ENCODE data around the gene GPC1. TPM values are rescaled to one million over a fixed set of nuclear protein-coding genes. Genes with fewer than 3 reads are reported as not detected.

The GPC1 gene
- total and polyA plus RNA-seq, 2 donors (not counting 1 experiment from before 2014, with no cell fraction given), result 1.2 to 3.3 TPM

DNA sequence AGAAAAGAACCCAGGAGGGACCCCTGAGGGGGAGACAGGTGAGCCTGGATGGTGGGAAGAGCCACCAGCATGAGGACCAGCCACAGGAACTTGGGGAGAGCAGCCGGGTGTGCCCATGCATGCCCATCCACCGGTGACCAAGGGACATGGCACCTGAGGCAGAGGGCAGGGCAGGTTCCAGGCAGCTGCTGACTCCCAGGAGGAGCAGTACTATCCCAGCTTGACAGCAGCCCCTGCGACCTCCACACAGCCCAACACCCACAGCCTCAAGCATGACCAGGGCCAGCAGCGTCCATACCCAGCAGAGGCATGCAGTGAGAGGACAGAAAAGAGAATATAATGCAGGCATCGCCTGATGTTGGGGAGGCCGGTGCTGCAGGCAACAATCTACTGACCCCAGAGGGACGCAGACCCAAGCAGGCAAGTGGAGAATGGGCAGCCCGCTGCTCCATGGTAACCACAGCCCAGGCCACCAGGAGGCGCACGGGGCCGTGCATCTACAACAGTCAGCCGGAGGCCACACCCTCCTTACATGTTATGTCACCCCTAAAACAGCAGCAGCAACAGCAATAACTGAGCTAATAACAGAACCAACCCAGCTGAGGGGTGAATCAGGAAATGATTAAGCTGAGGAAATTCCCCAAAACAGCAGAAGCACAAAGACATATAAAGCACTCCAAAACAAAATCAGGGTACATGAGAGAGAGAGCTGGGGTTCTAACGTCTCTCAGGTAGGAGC lies 78.3 kb downstream of the GPC1 start:
- Mint-ChIP-seq H3K4me1 (peaks cover 10% of the 10 kb centered on the region), H3K27me3 (no peaks in the 10 kb centered on the region), H3K9me3 (ENCODE audit: insufficient read depth) (no peaks in the 10 kb centered on the region), H3K27ac (peak overlapping the region; percentile 78), H3K4me3 (peak overlapping the region; percentile 56)
- WGBS (ENCODE audit: insufficient coverage), result 53% methylated on average over 12 of the region's 13 CpGs
- H3K4me1 ChIP-seq (ENCODE audit: control insufficient read depth in 2 of 2, insufficient read depth in 2 of 2, low read length in 2 of 2), result peaks cover 12 to 14% of the 10 kb centered on the region in 2 donors
- peaks cover 0 to 3% (median 0%) of the 10 kb centered on the region in 3 donors for H3K9me3 ChIP-seq (ENCODE audit: control extremely low read depth in 1 of 3, control insufficient read depth in 2 of 3, insufficient read depth in 1 of 3, low read length in 2 of 3)
- peak; percentile 99 for ATAC-seq (ENCODE audit: low read depth)
- intact Hi-C loops (cut with micrococcal nuclease), result loop anchor here (1.0 kb wide), 2 partner anchors 48 to 73 kb away; partner anchors contain the start of gene CAPN10
- no peak for TF ChIP-seq EZH2 (IDR thresholded peaks at IDR 0.05; ENCODE audit: borderline replicate concordance, insufficient read depth, low read depth, low read length, poor library complexity, severe bottlenecking)
- TF ChIP-seq, protein P1, sequence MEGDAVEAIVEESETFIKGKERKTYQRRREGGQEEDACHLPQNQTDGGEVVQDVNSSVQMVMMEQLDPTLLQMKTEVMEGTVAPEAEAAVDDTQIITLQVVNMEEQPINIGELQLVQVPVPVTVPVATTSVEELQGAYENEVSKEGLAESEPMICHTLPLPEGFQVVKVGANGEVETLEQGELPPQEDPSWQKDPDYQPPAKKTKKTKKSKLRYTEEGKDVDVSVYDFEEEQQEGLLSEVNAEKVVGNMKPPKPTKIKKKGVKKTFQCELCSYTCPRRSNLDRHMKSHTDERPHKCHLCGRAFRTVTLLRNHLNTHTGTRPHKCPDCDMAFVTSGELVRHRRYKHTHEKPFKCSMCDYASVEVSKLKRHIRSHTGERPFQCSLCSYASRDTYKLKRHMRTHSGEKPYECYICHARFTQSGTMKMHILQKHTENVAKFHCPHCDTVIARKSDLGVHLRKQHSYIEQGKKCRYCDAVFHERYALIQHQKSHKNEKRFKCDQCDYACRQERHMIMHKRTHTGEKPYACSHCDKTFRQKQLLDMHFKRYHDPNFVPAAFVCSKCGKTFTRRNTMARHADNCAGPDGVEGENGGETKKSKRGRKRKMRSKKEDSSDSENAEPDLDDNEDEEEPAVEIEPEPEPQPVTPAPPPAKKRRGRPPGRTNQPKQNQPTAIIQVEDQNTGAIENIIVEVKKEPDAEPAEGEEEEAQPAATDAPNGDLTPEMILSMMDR (IDR thresholded peaks at IDR 0.05), result peak; percentile 86
- POLR2A ChIA-PET, result interaction anchor here (0.6 to 1.2 kb wide), 4 partner anchors 47 to 351 kb away, joined by 4 to 10 read pairs (median 6); partner anchors contain the start of genes CAPN10 and DUSP28
- CTCF ChIA-PET, result interaction anchor here (0.6 to 2.5 kb wide), 28 partner anchors 10 to 470 kb away, joined by 3 to 25 read pairs (median 5); partner anchors contain the start of genes CAPN10 and RNPEPL1
- no peaks in the 10 kb centered on the region for H3K27me3 ChIP-seq (replicated peaks in 1 of 4; ENCODE audit: control extremely low read depth in 1 of 4, control insufficient read depth in 3 of 4, insufficient read depth in 4 of 4, low read length in 3 of 4)
- peak overlapping the region; percentile 36 for H3K4me2 ChIP-seq (replicated peaks; ENCODE audit: low read depth, low read length, poor library complexity, severe bottlenecking)
- H3K79me2 ChIP-seq (ENCODE audit: control insufficient read depth, insufficient read depth, low read length), result no peaks in the 10 kb centered on the region
- DNase-seq, result peak; percentile 85
- peaks cover 1 to 10% of the 10 kb centered on the region in 2 experiments for H3K36me3 ChIP-seq (replicated peaks in 1 of 2; ENCODE audit: control extremely low read depth in 1 of 2, control insufficient read depth in 1 of 2, extremely low read depth in 1 of 2, insufficient read depth in 2 of 2, low read length in 1 of 2)
- peak overlapping the region; percentile 55 to 59 for H3K27ac ChIP-seq (ENCODE audit: low read length in 2 of 2)
- no peak overlapping the region for H2AFZ ChIP-seq (ENCODE audit: insufficient read depth, low read depth, low read length, poor library complexity, severe bottlenecking)
- H3K9ac ChIP-seq (ENCODE audit: low read length), result no peak overlapping the region
- H3K4me3 ChIP-seq (ENCODE audit: control extremely low read depth in 1 of 5, extremely low read depth in 1 of 5, insufficient read depth in 1 of 5, low read depth in 2 of 5, low read length in 4 of 5), result no peak overlapping the region
- peaks cover 7% of the 10 kb centered on the region for H4K20me1 ChIP-seq (ENCODE audit: control insufficient read depth, insufficient read depth, low read length, poor library complexity, severe bottlenecking)
